Measurements from ENCODE around the gene CS. TPM values are rescaled to one million over a fixed set of nuclear protein-coding genes. Genes with fewer than 3 reads are reported as not detected.
"Not testable (repeated sequence)": the region's sequence is repeated elsewhere in the genome, so short reads cannot be mapped to it uniquely, and the experiment has no call there.

CS gene
- 100 to 1,000 TPM; 135 to 166 (median 159) TPM for total RNA-seq
- 92.9 TPM for total RNA-seq (2013)
- total RNA-seq: 60.3 to 201 (median 86.5) reads per million in 29 experiments

GRCh38 chr12:56299853-56300643, at the start of gene CS:
Gene CS (minus strand): TSS chr12:56300330. CDS start chr12:56300201, 129 bp downstream.
- Histone ChIP-seq H3K27me3 (replicated peaks in 1 of 2; ENCODE audit: control insufficient read depth in 2 of 2, extremely low read depth in 1 of 2, insufficient read depth in 2 of 2, low read length in 1 of 2) (no peaks in the 10 kb centered on the region), H3K27ac (ENCODE audit: low read length) (peak within 1 kb of the TSS; percentile 98), H3K36me3 (ENCODE audit: control insufficient read depth in 2 of 2, extremely low read depth in 1 of 2, insufficient read depth in 1 of 2, low read length in 1 of 2) (peaks cover 3% of the 10 kb centered on the region in 2 donors), H3K4me1 (ENCODE audit: control insufficient read depth in 1 of 2, extremely low read depth in 1 of 2, insufficient read depth in 2 of 2, low read length in 2 of 2) (peaks cover 17 to 57% of the 10 kb centered on the region in 2 experiments), H3K9me3 (no peaks in the 10 kb centered on the region), H3K4me3 (ENCODE audit: control insufficient read depth in 1 of 2, extremely low read depth in 1 of 2, low read length in 1 of 2) (peak within 1 kb of the TSS; percentile 78 to 83)
- peaks cover 19% of the 10 kb centered on the region for H3K36me3 Mint-ChIP-seq
- H3K27ac Mint-ChIP-seq: peak within 1 kb of the TSS; percentile 92 to 94
- DNase-seq (peak; percentile 94 to 100 (median 99)), ATAC-seq (replicated peaks in 1 of 4) (peak; percentile 94 to 96 (median 94))
- peak within 1 kb of the TSS; percentile 91 to 94 (median 92) for H3K4me3 Mint-ChIP-seq
- H3K9me3 Mint-ChIP-seq: no peaks in the 10 kb centered on the region
- WGBS (ENCODE audit: insufficient coverage): 0% methylated on average over 48 of the region's 63 CpGs
- CTCF ChIA-PET: interaction anchor here (1.0 to 1.7 kb wide), 6 partner anchors 25 to 164 kb away, joined by 3 to 4 read pairs (median 4); partner anchors contain the start of genes ANKRD52 (in 1 of the 2), COQ10A (in 1 of the 2) and RNF41 (in 1 of the 2)
- no peaks in the 10 kb centered on the region for H3K27me3 Mint-ChIP-seq
- POLR2A ChIA-PET: interaction anchor here in 1 of 2 donors (1.0 kb wide), 1 partner anchor 60 kb away, joined by 6 read pairs; the partner anchor contains the start of gene STAT2
- peaks cover 59 to 61% (median 59%) of the 10 kb centered on the region in 3 donors for H3K4me1 Mint-ChIP-seq

DNA sequence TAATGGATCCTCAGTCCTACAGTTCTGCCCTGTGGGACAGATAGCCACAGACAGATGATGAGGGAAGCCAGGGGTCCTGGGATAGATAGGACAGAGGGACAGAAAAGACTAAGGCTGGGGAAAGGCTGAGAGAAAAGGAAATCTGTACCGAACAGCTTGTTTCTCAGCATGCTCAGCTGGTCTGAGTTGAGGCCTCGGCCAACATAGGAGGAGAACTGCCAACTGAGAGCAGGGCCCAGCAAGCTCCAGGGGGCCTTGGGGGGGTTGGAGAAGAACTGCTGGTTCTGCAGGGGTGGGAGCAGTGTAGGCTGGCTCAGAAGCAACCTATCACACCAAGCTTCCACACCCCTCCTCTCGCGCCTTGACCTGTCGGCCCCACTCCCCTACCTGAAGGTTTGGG, 48.6 kb upstream of the CS start:
- H3K27me3 ChIP-seq (replicated peaks in 1 of 2; ENCODE audit: control insufficient read depth in 2 of 2, extremely low read depth in 1 of 2, insufficient read depth in 2 of 2, low read length in 1 of 2): no peaks in the 10 kb centered on the region
- DNase-seq: no peak
- Mint-ChIP-seq H3K4me1 (no peaks in the 10 kb centered on the region), H3K27me3 (no peaks in the 10 kb centered on the region), H3K9me3 (no peaks in the 10 kb centered on the region), H3K4me3 (no peak overlapping the region), H3K36me3 (peaks cover 52% of the 10 kb centered on the region), H3K27ac (peak overlapping the region in 1 of 2 donors; percentile 64)
- CTCF ChIA-PET: interaction anchor here in 1 of 2 donors (0.6 kb wide), 1 partner anchor 72 kb away, joined by 4 read pairs; no protein-coding TSS in a partner anchor
- H3K4me1 ChIP-seq (ENCODE audit: control insufficient read depth in 1 of 2, extremely low read depth in 1 of 2, insufficient read depth in 2 of 2, low read length in 2 of 2): no peaks in the 10 kb centered on the region
- 100% methylated on average over 1 of the region's 5 CpGs for WGBS (ENCODE audit: insufficient coverage)
- POLR2A ChIA-PET: interaction anchor here (0.6 to 1.1 kb wide), 3 partner anchors 10 to 139 kb away, joined by 3 to 7 read pairs (median 5); partner anchors contain the start of gene GLS2 (in 1 of the 2)
- H3K36me3 ChIP-seq (ENCODE audit: control insufficient read depth in 2 of 2, extremely low read depth in 1 of 2, insufficient read depth in 1 of 2, low read length in 1 of 2): peaks cover 16 to 67% of the 10 kb centered on the region in 2 donors
- H3K4me3 ChIP-seq (ENCODE audit: control insufficient read depth in 1 of 2, extremely low read depth in 1 of 2, low read length in 1 of 2): no peak overlapping the region
- H3K27ac ChIP-seq (ENCODE audit: low read length): no peak overlapping the region
- ATAC-seq (replicated peaks in 1 of 4): no peak
- H3K9me3 ChIP-seq: no peaks in the 10 kb centered on the region

GRCh38 chr12:56347255-56347654, 47.1 kb upstream of the CS start:
- H3K4me3 Mint-ChIP-seq; H3K9me3 ChIP-seq; H3K27ac ChIP-seq (ENCODE audit: low read length); H3K9me3 Mint-ChIP-seq; H3K27ac Mint-ChIP-seq; H3K27me3 ChIP-seq (replicated peaks in 1 of 2; ENCODE audit: control insufficient read depth in 2 of 2, extremely low read depth in 1 of 2, insufficient read depth in 2 of 2, low read length in 1 of 2); ATAC-seq (replicated peaks in 1 of 4); H3K27me3 Mint-ChIP-seq; CTCF ChIA-PET; H3K4me1 ChIP-seq (ENCODE audit: control insufficient read depth in 1 of 2, extremely low read depth in 1 of 2, insufficient read depth in 2 of 2, low read length in 2 of 2); POLR2A ChIA-PET; DNase-seq; H3K4me1 Mint-ChIP-seq; H3K4me3 ChIP-seq (ENCODE audit: control insufficient read depth in 1 of 2, extremely low read depth in 1 of 2, low read length in 1 of 2): not testable (repeated sequence)
- H3K36me3 ChIP-seq (ENCODE audit: control insufficient read depth in 2 of 2, extremely low read depth in 1 of 2, insufficient read depth in 1 of 2, low read length in 1 of 2): peaks cover 23 to 73% of the 10 kb centered on the region in 2 donors
- peaks cover 63% of the 10 kb centered on the region for H3K36me3 Mint-ChIP-seq
- 89% methylated on average over 6 of the region's 9 CpGs for WGBS (ENCODE audit: insufficient coverage)

GRCh38 chr12:56346675-56347074, 46.5 kb upstream of the CS start:
- peaks cover 0 to under 1% (median 0%) of the 10 kb centered on the region in 3 donors for H3K4me1 Mint-ChIP-seq
- Histone ChIP-seq H3K36me3 (ENCODE audit: control insufficient read depth in 2 of 2, extremely low read depth in 1 of 2, insufficient read depth in 1 of 2, low read length in 1 of 2) (peaks cover 23 to 72% of the 10 kb centered on the region in 2 donors), H3K4me3 (ENCODE audit: control insufficient read depth in 1 of 2, extremely low read depth in 1 of 2, low read length in 1 of 2) (no peak overlapping the region), H3K4me1 (ENCODE audit: control insufficient read depth in 1 of 2, extremely low read depth in 1 of 2, insufficient read depth in 2 of 2, low read length in 2 of 2) (no peaks in the 10 kb centered on the region), H3K27ac (ENCODE audit: low read length) (no peak overlapping the region), H3K9me3 (no peaks in the 10 kb centered on the region), H3K27me3 (replicated peaks in 1 of 2; ENCODE audit: control insufficient read depth in 2 of 2, extremely low read depth in 1 of 2, insufficient read depth in 2 of 2, low read length in 1 of 2) (no peaks in the 10 kb centered on the region)
- ChIA-PET POLR2A (no interaction called here), CTCF (no interaction called here)
- no peak overlapping the region for H3K27ac Mint-ChIP-seq
- peak in 2 of 35 experiments; percentile 21 to 30 for DNase-seq
- WGBS (ENCODE audit: insufficient coverage): 92% methylated on average over 7 of the region's 7 CpGs
- no peak overlapping the region for H3K4me3 Mint-ChIP-seq
- H3K9me3 Mint-ChIP-seq: no peaks in the 10 kb centered on the region
- no peaks in the 10 kb centered on the region for H3K27me3 Mint-ChIP-seq
- peaks cover 63% of the 10 kb centered on the region for H3K36me3 Mint-ChIP-seq
- ATAC-seq (replicated peaks in 1 of 4): peak in 2 of 4 experiments; percentile 9 to 32

GRCh38 chr12:56342290-56342689, 42.2 kb upstream of the CS start:
- H3K9me3 Mint-ChIP-seq; ATAC-seq (replicated peaks in 1 of 4): not testable (repeated sequence)

GRCh38 chr12:56341616-56342015, 41.5 kb upstream of the CS start:
- DNase-seq (no peak), ATAC-seq (replicated peaks in 1 of 4) (no peak)
- H3K4me3 ChIP-seq (ENCODE audit: control insufficient read depth in 1 of 2, extremely low read depth in 1 of 2, low read length in 1 of 2): no peak overlapping the region
- POLR2A ChIA-PET: interaction anchor here in 1 of 2 donors (0.7 kb wide), 1 partner anchor 16 kb away, joined by 3 read pairs; no protein-coding TSS in a partner anchor
- H3K27ac ChIP-seq (ENCODE audit: low read length): peak overlapping the region; percentile 51
- no peaks in the 10 kb centered on the region for H3K27me3 Mint-ChIP-seq
- peaks cover 19 to 30% of the 10 kb centered on the region in 2 experiments for H3K4me1 ChIP-seq (ENCODE audit: control insufficient read depth in 1 of 2, extremely low read depth in 1 of 2, insufficient read depth in 2 of 2, low read length in 2 of 2)
- H3K9me3 ChIP-seq: no peaks in the 10 kb centered on the region
- no peaks in the 10 kb centered on the region for H3K27me3 ChIP-seq (replicated peaks in 1 of 2; ENCODE audit: control insufficient read depth in 2 of 2, extremely low read depth in 1 of 2, insufficient read depth in 2 of 2, low read length in 1 of 2)
- H3K4me3 Mint-ChIP-seq: no peak overlapping the region
- no CpG with 5 or more reads among the region's 1 CpG for WGBS (ENCODE audit: insufficient coverage)
- CTCF ChIA-PET: no interaction called here
- H3K4me1 Mint-ChIP-seq: peaks cover 30 to 45% (median 43%) of the 10 kb centered on the region in 3 donors
- H3K36me3 Mint-ChIP-seq: peaks cover 36% of the 10 kb centered on the region
- peaks cover 7 to 33% of the 10 kb centered on the region in 2 donors for H3K36me3 ChIP-seq (ENCODE audit: control insufficient read depth in 2 of 2, extremely low read depth in 1 of 2, insufficient read depth in 1 of 2, low read length in 1 of 2)
- H3K9me3 Mint-ChIP-seq: no peaks in the 10 kb centered on the region
- H3K27ac Mint-ChIP-seq: peak overlapping the region; percentile 76 to 81

More at GRCh38 chr12:56342290-56342689, 42.2 kb upstream of the CS start:
- no CpG with 5 or more reads among the region's 2 CpGs for WGBS (ENCODE audit: insufficient coverage)
- H3K27ac ChIP-seq (ENCODE audit: low read length); H3K4me3 Mint-ChIP-seq; H3K27me3 Mint-ChIP-seq; H3K9me3 ChIP-seq; DNase-seq; H3K4me3 ChIP-seq (ENCODE audit: control insufficient read depth in 1 of 2, extremely low read depth in 1 of 2, low read length in 1 of 2); CTCF ChIA-PET; H3K27me3 ChIP-seq (replicated peaks in 1 of 2; ENCODE audit: control insufficient read depth in 2 of 2, extremely low read depth in 1 of 2, insufficient read depth in 2 of 2, low read length in 1 of 2): not testable (repeated sequence)
- H3K4me1 Mint-ChIP-seq: peaks cover 23 to 40% (median 39%) of the 10 kb centered on the region in 3 donors
- H3K4me1 ChIP-seq (ENCODE audit: control insufficient read depth in 1 of 2, extremely low read depth in 1 of 2, insufficient read depth in 2 of 2, low read length in 2 of 2): peaks cover 19 to 30% of the 10 kb centered on the region in 2 experiments
- peak overlapping the region; percentile 76 to 80 for H3K27ac Mint-ChIP-seq
- POLR2A ChIA-PET: interaction anchor here in 1 of 2 donors (0.7 kb wide), 1 partner anchor 15 kb away, joined by 3 read pairs; no protein-coding TSS in a partner anchor
- H3K36me3 Mint-ChIP-seq: peaks cover 41% of the 10 kb centered on the region
- H3K36me3 ChIP-seq (ENCODE audit: control insufficient read depth in 2 of 2, extremely low read depth in 1 of 2, insufficient read depth in 1 of 2, low read length in 1 of 2): peaks cover 10 to 39% of the 10 kb centered on the region in 2 donors
